Panc1 (cell line): Measurements from ENCODE around the gene CUX1. TPM values are rescaled to one million over a fixed set of nuclear protein-coding genes. Genes with fewer than 3 reads are reported as not detected.

Experiments used
- ATAC-seq: fragments of 200-7000 bp; cut with Tn5 transposase; 2 replicates; pipeline ENCODE4 v1.9.1; 2020; ENCODE audit warnings: mild to moderate bottlenecking, moderate library complexity
- BruUV-seq: library from RNA; stranded (reverse); fragments of 400-500 nt; replicated peaks from 2 replicates; lab custom pipeline; 2021; lab: Mats Ljungman, UMichigan
- CTCF ChIA-PET: fragments of 300-600 bp; sonication (Branson Sonifier 250); formaldehyde crosslinking; loops from one replicate; lab custom pipeline; 2022; ENCODE audit warnings: antibody characterized with exemption; lab: Charles Lee
- POLR2A ChIA-PET: fragments of 300-600 bp; sonication (Branson Sonifier 250); formaldehyde crosslinking; loops from one replicate; lab custom pipeline; 2022; ENCODE audit warnings: antibody characterized with exemption; lab: Charles Lee
- DNase-seq: peaks from one replicate; pipeline ENCODE4 v3.0.0-alpha.2; 2010; ENCODE audit warnings: low read depth, low spot score
- H3K27ac ChIP-seq: 2 replicates; pipeline ENCODE4 v1.5.1; 2011; ENCODE audit warnings: mild to moderate bottlenecking, low read length, inconsistent platforms
- H3K27me3 ChIP-seq: fragments of 200-500 bp; sonication (Bioruptor generic); 2 replicates; pipeline ENCODE4 v1.6.0; 2014; ENCODE audit warnings: low read length, inconsistent platforms; ENCODE audit not compliant: control insufficient read depth, insufficient read depth
- H3K36me3 ChIP-seq: fragments of 200-500 bp; sonication (Bioruptor generic); 2 replicates; pipeline ENCODE4 v1.5.1; 2014; ENCODE audit warnings: inconsistent platforms, mild to moderate bottlenecking, low read length, moderate library complexity; ENCODE audit not compliant: control insufficient read depth, insufficient read depth
- H3K4me1 ChIP-seq: 2 replicates; pipeline ENCODE4 v1.5.1; 2011; ENCODE audit warnings: inconsistent platforms, mild to moderate bottlenecking, low read length, moderate library complexity; ENCODE audit not compliant: control insufficient read depth, insufficient read depth
- H3K4me3 ChIP-seq, 2 experiments: 2 replicates each; pipeline ENCODE4 v1.5.1; 2011 to 2012; ENCODE audit warnings: low read depth in 2 of 2, low read length in 2 of 2, mild to moderate bottlenecking in 2 of 2, inconsistent platforms in 1 of 2, moderate library complexity in 1 of 2
- H3K9me3 ChIP-seq: fragments of 200-500 bp; sonication (Bioruptor generic); 2 replicates; pipeline ENCODE4 v1.5.1; 2014; ENCODE audit warnings: low read depth, mild to moderate bottlenecking, inconsistent platforms, low read length, moderate library complexity; ENCODE audit not compliant: control insufficient read depth, insufficient read depth
- CTCF ChIP-seq: fragments of 450-650 bp; IDR thresholded peaks from 2 replicates; pipeline ENCODE4 v1.5.1; 2017; ENCODE audit warnings: mild to moderate bottlenecking
- POLR2AphosphoS5 ChIP-seq: IDR thresholded peaks from 2 replicates; pipeline ENCODE4 v1.6.1; 2012; ENCODE audit warnings: mild to moderate bottlenecking, low read depth, low read length, moderate library complexity
- REST ChIP-seq, 2 experiments: IDR thresholded peaks; 2 replicates each; pipeline ENCODE4 v1.6.1; 2011 to 2012; ENCODE audit warnings: low read depth in 2 of 2, control low read depth in 1 of 2, low read length in 1 of 2, mild to moderate bottlenecking in 1 of 2, moderate library complexity in 1 of 2; ENCODE audit not compliant: insufficient read depth in 1 of 2
- SIN3A ChIP-seq: IDR thresholded peaks from 2 replicates; pipeline ENCODE4 v1.6.1; 2012; ENCODE audit warnings: low read depth, mild to moderate bottlenecking, low read length, moderate library complexity, borderline replicate concordance; ENCODE audit not compliant: insufficient read depth
- TCF7L2 ChIP-seq: IDR thresholded peaks from 2 replicates; pipeline ENCODE4 v1.6.1; 2011; ENCODE audit warnings: mild to moderate bottlenecking, low read depth, low read length, inconsistent platforms
- in situ Hi-C: cut with HindIII; loops from 2 replicates; pipeline ENCODE4 v1.10.0; 2016; ENCODE audit warnings: low sequenced_read_pairs, low pct_unique_long_range_greater_than_20kb
- intact Hi-C: fragments of 100-400 bp; cut with micrococcal nuclease; formaldehyde crosslinking; loops from one replicate; pipeline ENCODE4 v1.10.0; 2022; ENCODE audit not compliant: unreplicated experiment
- total RNA-seq: library from RNA; stranded (reverse); gene quantifications from one replicate; pipeline ENCODE4 v1.2.1, GENCODE V29; 2021; ENCODE audit not compliant: unreplicated experiment

Gene CUX1
- total RNA-seq, 1 experiment from 2014 or later, result 50.9 TPM

- H3K9me3 ChIP-seq, result no peaks in the 10 kb centered on the region
- ATAC-seq, result no peak
- ChIA-PET POLR2A (no interaction called here), CTCF (no interaction called here)
- in situ Hi-C loops (no loop called here), intact Hi-C loops (no loop called here)
- BruUV-seq, result no TSS peak
- H3K36me3 ChIP-seq, result no peaks in the 10 kb centered on the region
- H3K4me1 ChIP-seq, result no peaks in the 10 kb centered on the region
- DNase-seq, result no peak
- TF ChIP-seq REST (IDR thresholded peaks at IDR 0.05; ENCODE audit: insufficient read depth in 1 of 2, low read depth in 2 of 2, low read length in 1 of 2), result no peak
- no peak for TF ChIP-seq CTCF
- no peak for TF ChIP-seq TCF7L2
- no peak for TF ChIP-seq POLR2AphosphoS5
- H3K27ac ChIP-seq, result no peak overlapping the region
- H3K27me3 ChIP-seq, result no peaks in the 10 kb centered on the region
- no peak overlapping the region for H3K4me3 ChIP-seq
Observed at GRCh38 chr7:102320181-102320580, 502.8 kb downstream of the CUX1 start.

- CTCF ChIA-PET, result no interaction called here
- in situ Hi-C loops, result no loop called here
- ATAC-seq, result no peak
Observed at GRCh38 chr7:102320601-102321350, 503.4 kb downstream of the CUX1 start.

More at GRCh38 chr7:102320601-102321350, 503.4 kb downstream of the CUX1 start:
- POLR2A ChIA-PET, result no interaction called here
- no peaks in the 10 kb centered on the region for H3K27me3 ChIP-seq
- H3K36me3 ChIP-seq, result no peaks in the 10 kb centered on the region
- no peak overlapping the region for H3K27ac ChIP-seq
- no peak overlapping the region for H3K4me3 ChIP-seq
- intact Hi-C loops, result no loop called here
- BruUV-seq, result no TSS peak
- no peaks in the 10 kb centered on the region for H3K9me3 ChIP-seq
- TF ChIP-seq SIN3A (no peak), TCF7L2 (no peak), POLR2AphosphoS5 (no peak), REST (IDR thresholded peaks at IDR 0.05; ENCODE audit: insufficient read depth in 1 of 2, low read depth in 2 of 2, low read length in 1 of 2) (no peak), CTCF (no peak)
- no peaks in the 10 kb centered on the region for H3K4me1 ChIP-seq
- no peak for DNase-seq
